ENCODE results near the gene ZMYND8. TPM values are rescaled to one million over a fixed set of nuclear protein-coding genes. Genes with fewer than 3 reads are reported as not detected.

The ZMYND8 gene
- total RNA-seq, 1 experiment from 2014 or later: 11.6 TPM

GRCh38 chr20:47257256-47257655 lies 99.2 kb downstream of the ZMYND8 start:
- ATAC-seq (no peak; the same call in 1 of the 2 replicates), DNase-seq (no peak)
- H2AFZ ChIP-seq (ENCODE audit: low read length): no peak overlapping the region
- no peak overlapping the region for H3K4me3 ChIP-seq (ENCODE audit: low read length)
- no peaks in the 10 kb centered on the region for H3K79me2 ChIP-seq (ENCODE audit: low read length)
- CTCF ChIA-PET: interaction anchor here (1.6 kb wide), 1 partner anchor 51 kb away, joined by 6 read pairs; no protein-coding TSS in a partner anchor
- H3F3A ChIP-seq (ENCODE audit: low read length, unreplicated experiment): no peaks in the 10 kb centered on the region
- no peak overlapping the region for H3K4me2 ChIP-seq (ENCODE audit: low read length)
- no peak overlapping the region for H3K27ac ChIP-seq (ENCODE audit: low read length)
- BruUV-seq (replicated peaks): no TSS peak
- intact Hi-C loops (cut with micrococcal nuclease): no loop called here
- peaks cover 3% of the 10 kb centered on the region; the same call in 1 of the 2 replicates for H3K36me3 ChIP-seq (ENCODE audit: low read depth, low read length)
- no peaks in the 10 kb centered on the region for H3K9me3 ChIP-seq (ENCODE audit: low read length)
- no peak for TF ChIP-seq EZH2 (IDR thresholded peaks at IDR 0.05; ENCODE audit: low read length, unreplicated experiment)
- no peak for TF ChIP-seq EZH2phosphoT487 (IDR thresholded peaks at IDR 0.05; ENCODE audit: borderline replicate concordance, low read length)
- TF ChIP-seq CTCF (conservative IDR thresholded peaks at IDR 0.05; ENCODE audit: low read depth, low read length): no peak
- H3K27me3 ChIP-seq (ENCODE audit: low read length): no peaks in the 10 kb centered on the region
- H3K9ac ChIP-seq (ENCODE audit: low read length): no peak overlapping the region
- POLR2A ChIA-PET (ENCODE audit: unreplicated experiment): interaction anchor here (0.7 kb wide), 1 partner anchor 916 kb away, joined by 3 read pairs; no protein-coding TSS in a partner anchor
- H4K20me1 ChIP-seq (ENCODE audit: low read length): no peaks in the 10 kb centered on the region
- no peaks in the 10 kb centered on the region for H3K9me2 ChIP-seq (replicated peaks; ENCODE audit: low read length)
- peaks cover 9% of the 10 kb centered on the region for H3K4me1 ChIP-seq (ENCODE audit: insufficient read depth, low read length)

GRCh38 chr20:47256668-47257236 lies 99.7 kb downstream of the ZMYND8 start:
- H3K27me3 ChIP-seq (ENCODE audit: low read length): no peaks in the 10 kb centered on the region
- H3K4me1 ChIP-seq (ENCODE audit: insufficient read depth, low read length): peaks cover 9% of the 10 kb centered on the region
- BruUV-seq (replicated peaks): no TSS peak
- DNase-seq (peak; percentile 73), ATAC-seq (peak; percentile 89)
- intact Hi-C loops (cut with micrococcal nuclease): no loop called here
- no peaks in the 10 kb centered on the region for H3F3A ChIP-seq (ENCODE audit: low read length, unreplicated experiment)
- no peak overlapping the region for H3K9ac ChIP-seq (ENCODE audit: low read length)
- no peaks in the 10 kb centered on the region for H4K20me1 ChIP-seq (ENCODE audit: low read length)
- TF ChIP-seq CTCF (conservative IDR thresholded peaks at IDR 0.05; ENCODE audit: low read depth, low read length) (no peak), EZH2phosphoT487 (IDR thresholded peaks at IDR 0.05; ENCODE audit: borderline replicate concordance, low read length) (no peak), EZH2 (IDR thresholded peaks at IDR 0.05; ENCODE audit: low read length, unreplicated experiment) (no peak)
- H3K79me2 ChIP-seq (ENCODE audit: low read length): no peaks in the 10 kb centered on the region
- H3K4me2 ChIP-seq (ENCODE audit: low read length): peak overlapping the region; percentile 60
- no peak overlapping the region for H2AFZ ChIP-seq (ENCODE audit: low read length)
- CTCF ChIA-PET: interaction anchor here (0.6 to 1.6 kb wide), 2 partner anchors 51 to 857 kb away, joined by 5 to 6 read pairs; no protein-coding TSS in a partner anchor
- no peaks in the 10 kb centered on the region; the same call in 1 of the 2 replicates for H3K36me3 ChIP-seq (ENCODE audit: low read depth, low read length)
- H3K9me2 ChIP-seq (replicated peaks; ENCODE audit: low read length): no peaks in the 10 kb centered on the region
- H3K27ac ChIP-seq (ENCODE audit: low read length): peak overlapping the region; percentile 38
- POLR2A ChIA-PET (ENCODE audit: unreplicated experiment): interaction anchor here (0.7 kb wide), 1 partner anchor 916 kb away, joined by 3 read pairs; no protein-coding TSS in a partner anchor
- no peaks in the 10 kb centered on the region for H3K9me3 ChIP-seq (ENCODE audit: low read length)
- no peak overlapping the region for H3K4me3 ChIP-seq (ENCODE audit: low read length)

- ChIA-PET POLR2A (ENCODE audit: unreplicated experiment) (no interaction called here), CTCF (no interaction called here)
- Histone ChIP-seq H3K79me2 (ENCODE audit: low read length) (no peaks in the 10 kb centered on the region), H3K9ac (ENCODE audit: low read length) (no peak overlapping the region), H3F3A (ENCODE audit: low read length, unreplicated experiment) (no peaks in the 10 kb centered on the region), H2AFZ (ENCODE audit: low read length) (no peak overlapping the region), H3K4me1 (ENCODE audit: insufficient read depth, low read length) (peaks cover 9% of the 10 kb centered on the region), H4K20me1 (ENCODE audit: low read length) (no peaks in the 10 kb centered on the region), H3K9me2 (replicated peaks; ENCODE audit: low read length) (no peaks in the 10 kb centered on the region), H3K27ac (ENCODE audit: low read length) (no peak overlapping the region), H3K27me3 (ENCODE audit: low read length) (no peaks in the 10 kb centered on the region), H3K4me3 (ENCODE audit: low read length) (no peak overlapping the region), H3K36me3 (ENCODE audit: low read depth, low read length) (peaks cover 6% of the 10 kb centered on the region; the same call in 1 of the 2 replicates), H3K4me2 (ENCODE audit: low read length) (no peak overlapping the region), H3K9me3 (ENCODE audit: low read length) (no peaks in the 10 kb centered on the region)
- no peak for DNase-seq
- TF ChIP-seq CTCF (conservative IDR thresholded peaks at IDR 0.05; ENCODE audit: low read depth, low read length) (no peak), EZH2phosphoT487 (IDR thresholded peaks at IDR 0.05; ENCODE audit: borderline replicate concordance, low read length) (no peak), EZH2 (IDR thresholded peaks at IDR 0.05; ENCODE audit: low read length, unreplicated experiment) (no peak)
- intact Hi-C loops (cut with micrococcal nuclease): no loop called here
- no TSS peak for BruUV-seq (replicated peaks)
- ATAC-seq: no peak
Observed at GRCh38 chr20:47253872-47254271, 102.6 kb downstream of the ZMYND8 start.
